Hepatocyte (in vitro differentiated cells): ENCODE measurements around the gene MYO1E. TPM values are rescaled to one million over a fixed set of nuclear protein-coding genes. Genes with fewer than 3 reads are reported as not detected.

Experiments used
- DNase-seq: peaks from one replicate; pipeline ENCODE4 v3.0.0-alpha.2; 2016; ENCODE audit warnings: low spot score
- H2AFZ ChIP-seq: fragments of 200-600 bp; sonication (generic); 2 replicates; pipeline ENCODE4 v1.6.0; 2016; ENCODE audit warnings: antibody characterized with exemption, mild to moderate bottlenecking
- H3K27ac ChIP-seq: fragments of 200-600 bp; sonication (generic); 2 replicates; pipeline ENCODE4 v1.5.1; 2016; ENCODE audit warnings: mild to moderate bottlenecking
- H3K27me3 ChIP-seq: fragments of 200-600 bp; sonication (generic); 2 replicates; pipeline ENCODE4 v1.6.1; 2016
- H3K36me3 ChIP-seq: fragments of 200-600 bp; sonication (generic); replicated peaks from 2 replicates; pipeline ENCODE4 v1.5.1; 2016; ENCODE audit warnings: low read depth; ENCODE audit not compliant: insufficient read depth
- H3K4me1 ChIP-seq: fragments of 200-600 bp; sonication (generic); 2 replicates; pipeline ENCODE4 v1.5.1; 2016; ENCODE audit warnings: mild to moderate bottlenecking, moderate library complexity; ENCODE audit not compliant: insufficient read depth
- H3K4me2 ChIP-seq: fragments of 200-600 bp; sonication (generic); 2 replicates; pipeline ENCODE4 v1.6.0; 2016
- H3K4me3 ChIP-seq: fragments of 200-600 bp; sonication (generic); 2 replicates; pipeline ENCODE4 v1.5.1; 2016; ENCODE audit warnings: mild to moderate bottlenecking
- H3K79me2 ChIP-seq: fragments of 200-600 bp; sonication (generic); 2 replicates; pipeline ENCODE4 v1.6.0; 2017; ENCODE audit warnings: mild to moderate bottlenecking
- H3K9me2 ChIP-seq: fragments of 200-600 bp; sonication (generic); replicated peaks from 2 replicates; pipeline ENCODE4 v1.6.0; 2017; ENCODE audit warnings: mild to moderate bottlenecking; ENCODE audit not compliant: insufficient read depth
- H3K9me3 ChIP-seq: fragments of 200-600 bp; sonication (generic); 2 replicates; pipeline ENCODE4 v1.5.1; 2016; ENCODE audit warnings: low read depth, mild to moderate bottlenecking
- H4K20me1 ChIP-seq: fragments of 200-600 bp; sonication (generic); 2 replicates; pipeline ENCODE4 v1.6.0; 2016; ENCODE audit warnings: mild to moderate bottlenecking; ENCODE audit not compliant: insufficient read depth, poor library complexity, severe bottlenecking
- CTCF ChIP-seq: fragments of 200-600 bp; sonication (generic); IDR thresholded peaks from 2 replicates; pipeline ENCODE4 v1.5.1; 2016; ENCODE audit warnings: antibody characterized with exemption, mild to moderate bottlenecking; ENCODE audit not compliant: poor library complexity
- EZH2 ChIP-seq: fragments of 200-600 bp; sonication (generic); IDR thresholded peaks from 2 replicates; pipeline ENCODE4 v1.6.1; 2016; ENCODE audit warnings: antibody characterized with exemption, mild to moderate bottlenecking, borderline replicate concordance
- EZH2phosphoT487 ChIP-seq: fragments of 200-600 bp; sonication (generic); IDR thresholded peaks from one replicate; pipeline ENCODE4 v1.6.1; 2018; ENCODE audit warnings: antibody characterized with exemption, mild to moderate bottlenecking, low read depth, moderate library complexity; ENCODE audit not compliant: unreplicated experiment, severe bottlenecking
- whole genome bisulfite sequencing: methylation state at CpG from one replicate; pipeline ENCODE4 v1.1.6; 2016; ENCODE audit warnings: low lambda C conversion rate; ENCODE audit errors: missing lambda C conversion rate; 5-methylcytosine and 5-hydroxymethylcytosine counted together
- polyA plus RNA-seq: library from polyadenylated mRNA; unstranded; fragments of >200 nt; fragmentation: Nextera tagmentation; extraction: Ambion mirVana; gene quantifications from 2 replicates; pipeline ENCODE4 v1.2.1, GENCODE V29; 2016
- total RNA-seq: library from RNA; depleted of rRNA; stranded (reverse); fragments of >200 nt; gene quantifications from 2 replicates; pipeline ENCODE4 v1.2.3, GENCODE V29; 2014

MYO1E gene
- total and polyA plus RNA-seq, 2 experiments from 2014 or later: 107 to 111 TPM

- WGBS: 92% methylated on average over 5 of the region's 5 CpGs
- Histone ChIP-seq H3K4me2 (no peak overlapping the region), H4K20me1 (no peaks in the 10 kb centered on the region), H3K27me3 (no peaks in the 10 kb centered on the region), H3K9me2 (no peaks in the 10 kb centered on the region), H3K27ac (no peak overlapping the region), H3K4me3 (no peak overlapping the region), H3K79me2 (no peaks in the 10 kb centered on the region), H2AFZ (no peak overlapping the region), H3K9me3 (no peaks in the 10 kb centered on the region), H3K36me3 (no peaks in the 10 kb centered on the region), H3K4me1 (peaks cover 9% of the 10 kb centered on the region)
- DNase-seq: no peak
- TF ChIP-seq CTCF: no peak
- no peak for TF ChIP-seq EZH2phosphoT487
- TF ChIP-seq EZH2: no peak
Observed at GRCh38 chr15:59252137-59252536, 120.5 kb downstream of the MYO1E start.

- Histone ChIP-seq H3K4me3 (no peak overlapping the region), H3K9me3 (no peaks in the 10 kb centered on the region), H3K27ac (no peak overlapping the region), H3K4me1 (no peaks in the 10 kb centered on the region), H4K20me1 (no peaks in the 10 kb centered on the region), H3K4me2 (no peak overlapping the region), H3K27me3 (no peaks in the 10 kb centered on the region), H3K36me3 (no peaks in the 10 kb centered on the region), H3K9me2 (no peaks in the 10 kb centered on the region), H2AFZ (no peak overlapping the region), H3K79me2 (no peaks in the 10 kb centered on the region)
- TF ChIP-seq EZH2phosphoT487 (no peak), EZH2 (no peak), CTCF (no peak)
- 83% methylated on average over 7 of the region's 7 CpGs for WGBS
- no peak for DNase-seq
Observed at GRCh38 chr15:59251001-59251845, 121.4 kb downstream of the MYO1E start.

- H3K4me1 ChIP-seq: no peaks in the 10 kb centered on the region
- H2AFZ ChIP-seq: no peak overlapping the region
- no peaks in the 10 kb centered on the region for H4K20me1 ChIP-seq
- no peak overlapping the region for H3K4me2 ChIP-seq
- no peaks in the 10 kb centered on the region for H3K36me3 ChIP-seq
- no peak overlapping the region for H3K27ac ChIP-seq
- DNase-seq: no peak
- no peaks in the 10 kb centered on the region for H3K9me2 ChIP-seq
- H3K27me3 ChIP-seq: no peaks in the 10 kb centered on the region
- no peaks in the 10 kb centered on the region for H3K79me2 ChIP-seq
- no peaks in the 10 kb centered on the region for H3K9me3 ChIP-seq
- no peak overlapping the region for H3K4me3 ChIP-seq
- 95% methylated on average over 13 of the region's 13 CpGs for WGBS
- TF ChIP-seq CTCF: no peak
- no peak for TF ChIP-seq EZH2
- no peak for TF ChIP-seq EZH2phosphoT487
Observed at GRCh38 chr15:59250249-59250648, 122.4 kb downstream of the MYO1E start.
